Spleen (tissue), 3 donors: ENCODE measurements around the gene TPSD1.

Experiments
- POLR2A ChIP-seq, 3 donors: fragments of 450-650 bp; IDR thresholded peaks; one replicate each; pipeline ENCODE4 v1.5.1; 2017; ENCODE audit warnings: antibody characterized with exemption in 3 of 3, mild to moderate bottlenecking in 1 of 3
- POLR2AphosphoS5 ChIP-seq, 3 donors: sonication (generic); formaldehyde crosslinking; IDR thresholded peaks; one replicate each; pipeline ENCODE4 v1.5.1; 2017; ENCODE audit warnings: antibody characterized with exemption in 3 of 3

GRCh38 chr16:1278477-1278876, 22.6 kb downstream of the TPSD1 start:
- TF ChIP-seq POLR2A (IDR thresholded peaks at IDR 0.05) = no peak
- TF ChIP-seq POLR2AphosphoS5 (IDR thresholded peaks at IDR 0.05) = no peak
